Mesendoderm (in vitro differentiated cells): ENCODE results near the gene OR5B21. TPM values are rescaled to one million over a fixed set of nuclear protein-coding genes. Genes with fewer than 3 reads are reported as not detected.

Experiments used
- DNase-seq: peaks from one replicate; pipeline ENCODE4 v3.0.0; 2013
- H2AK5ac ChIP-seq: 2 replicates; pipeline ENCODE4 v1.6.1; 2013; ENCODE audit warnings: low read length, inconsistent platforms
- H2BK120ac ChIP-seq: 2 replicates; pipeline ENCODE4 v1.6.1; 2013; ENCODE audit warnings: low read depth, mild to moderate bottlenecking, low read length, moderate library complexity, mixed read lengths
- H2BK15ac ChIP-seq: replicated peaks from 2 replicates; pipeline ENCODE4 v1.6.1; 2013; ENCODE audit warnings: low read depth, mild to moderate bottlenecking, moderate library complexity
- H2BK5ac ChIP-seq: 2 replicates; pipeline ENCODE4 v1.6.1; 2013; ENCODE audit warnings: low read length, inconsistent platforms
- H3K18ac ChIP-seq: 2 replicates; pipeline ENCODE4 v1.6.1; 2013; ENCODE audit warnings: mild to moderate bottlenecking, low read length, mixed read lengths
- H3K23ac ChIP-seq: one replicate; pipeline ENCODE4 v1.6.1; 2013; ENCODE audit warnings: low read length
- H3K27ac ChIP-seq: 2 replicates; pipeline ENCODE4 v1.5.1; 2013; ENCODE audit warnings: low read depth, mild to moderate bottlenecking, inconsistent platforms, low read length, moderate library complexity
- H3K27me3 ChIP-seq: 2 replicates; pipeline ENCODE4 v1.6.1; 2013; ENCODE audit warnings: low read length, control low read depth, mild to moderate bottlenecking, inconsistent platforms; ENCODE audit not compliant: insufficient read depth, poor library complexity
- H3K36me3 ChIP-seq: 2 replicates; pipeline ENCODE4 v1.6.1; 2013; ENCODE audit warnings: low read length, inconsistent platforms; ENCODE audit not compliant: control insufficient read depth, insufficient read depth
- H3K4ac ChIP-seq: one replicate; pipeline ENCODE4 v1.6.1; 2013; ENCODE audit warnings: low read depth, mild to moderate bottlenecking, low read length, moderate library complexity
- H3K4me1 ChIP-seq: 2 replicates; pipeline ENCODE4 v1.6.1; 2013; ENCODE audit warnings: low read depth, low read length, inconsistent platforms; ENCODE audit not compliant: control insufficient read depth
- H3K4me2 ChIP-seq: 2 replicates; pipeline ENCODE4 v1.6.1; 2013; ENCODE audit warnings: low read length
- H3K4me3 ChIP-seq: 2 replicates; pipeline ENCODE4 v1.5.1; 2013; ENCODE audit warnings: mild to moderate bottlenecking, low read length
- H3K56ac ChIP-seq: one replicate; pipeline ENCODE4 v1.6.1; 2013; ENCODE audit warnings: low read length
- H3K79me1 ChIP-seq: 2 replicates; pipeline ENCODE4 v1.6.1; 2013; ENCODE audit warnings: low read length, inconsistent platforms
- H3K79me2 ChIP-seq: 2 replicates; pipeline ENCODE4 v1.6.1; 2013; ENCODE audit warnings: mild to moderate bottlenecking, low read length; ENCODE audit not compliant: control insufficient read depth, insufficient read depth
- H3K9ac ChIP-seq: 2 replicates; pipeline ENCODE4 v1.6.1; 2013; ENCODE audit warnings: low read length, inconsistent platforms
- H4K5ac ChIP-seq: one replicate; pipeline ENCODE4 v1.6.1; 2013; ENCODE audit warnings: low read length
- H4K8ac ChIP-seq: one replicate; pipeline ENCODE4 v1.6.1; 2013; ENCODE audit warnings: low read depth, mild to moderate bottlenecking, control low read depth, low read length, moderate library complexity
- WGBS: extraction: QIAGEN DNeasy Blood & Tissue Kit; methylation state at CpG from one replicate; pipeline ENCODE4 v1.1.7; 2013; ENCODE audit warnings: low lambda C conversion rate, missing lambda C conversion rate; ENCODE audit not compliant: insufficient coverage; ENCODE audit errors: extremely low coverage; 5-methylcytosine and 5-hydroxymethylcytosine counted together
- polyA plus RNA-seq, 2 experiments: library from polyadenylated mRNA; stranded (reverse); fragments of 200-250 nt; gene quantifications; one replicate each; pipeline ENCODE4 v1.2.3, GENCODE V29; 2013

Gene OR5B21
- polyA plus RNA-seq (2013, experiment 1 of 2): not detected
- polyA plus RNA-seq (2013, experiment 2 of 2): not detected

DNA sequence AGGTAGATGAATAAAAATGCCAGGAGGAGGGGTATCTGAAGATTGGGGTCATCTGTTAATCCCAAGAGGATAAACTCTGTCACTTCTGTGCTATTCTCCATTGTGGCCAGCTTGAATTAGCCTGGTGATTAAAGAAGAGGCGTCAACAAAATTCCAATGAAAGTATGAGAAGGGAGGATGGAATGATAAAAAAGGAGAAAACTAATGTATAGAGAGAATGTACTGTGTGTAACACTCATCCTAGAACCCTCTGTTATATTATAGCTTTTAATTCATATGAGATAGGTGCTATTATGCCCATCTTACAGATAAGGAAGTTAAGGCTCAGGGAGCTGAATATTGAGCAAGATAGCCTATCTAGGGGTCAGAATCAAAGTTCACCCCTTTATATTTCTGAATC is at the start of gene OR5B21:
Gene OR5B21 (minus strand): TSS at position 101 of the 400 bp plus-strand sequence. CDS start 0 bp downstream, at position 101.
- H3K4me1 ChIP-seq: no peaks in the 10 kb centered on the region
- no peak within 1 kb of the TSS for H4K8ac ChIP-seq
- no CpG with 5 or more reads among the region's 1 CpG for WGBS
- no peak within 1 kb of the TSS for H3K4me3 ChIP-seq
- no peak within 1 kb of the TSS for H3K18ac ChIP-seq
- H3K27me3 ChIP-seq: no peaks in the 10 kb centered on the region
- no peak for DNase-seq
- no peak within 1 kb of the TSS for H2AK5ac ChIP-seq
- no peaks in the 10 kb centered on the region for H3K79me2 ChIP-seq
- no peak within 1 kb of the TSS for H3K4me2 ChIP-seq
- no peak within 1 kb of the TSS for H3K27ac ChIP-seq
- no peak within 1 kb of the TSS for H2BK15ac ChIP-seq
- H2BK120ac ChIP-seq: no peak within 1 kb of the TSS
- H3K79me1 ChIP-seq: no peaks in the 10 kb centered on the region
- no peak within 1 kb of the TSS for H3K23ac ChIP-seq
- no peaks in the 10 kb centered on the region for H3K36me3 ChIP-seq
- no peak within 1 kb of the TSS for H3K56ac ChIP-seq
- no peak within 1 kb of the TSS for H3K4ac ChIP-seq
- no peak within 1 kb of the TSS for H3K9ac ChIP-seq
- no peak within 1 kb of the TSS for H2BK5ac ChIP-seq
- H4K5ac ChIP-seq: no peak within 1 kb of the TSS

DNA sequence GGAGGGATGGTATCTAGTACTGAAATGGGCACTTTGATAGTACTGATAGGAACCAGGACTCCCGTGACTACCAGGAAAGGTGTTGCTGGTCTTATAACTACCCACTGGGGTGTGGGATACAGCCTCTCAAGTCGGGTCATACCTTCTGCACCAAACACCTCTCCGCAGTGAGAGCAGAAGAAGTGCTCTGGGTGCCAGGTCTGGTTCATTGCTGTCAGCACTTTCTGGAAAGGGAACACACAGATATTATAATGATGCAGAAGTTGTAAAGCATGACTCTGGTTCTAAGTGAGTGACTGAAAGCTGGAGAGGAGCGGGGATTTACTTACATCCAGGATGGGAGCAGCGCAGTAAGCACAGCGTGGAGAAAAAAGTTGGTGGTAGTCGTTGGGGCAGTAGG is 41.7 kb upstream of the OR5B21 start:
- Histone ChIP-seq H3K27ac (no peak overlapping the region), H3K27me3 (no peaks in the 10 kb centered on the region), H3K4ac (no peak overlapping the region), H3K79me2 (no peaks in the 10 kb centered on the region), H3K56ac (no peak overlapping the region), H4K8ac (no peak overlapping the region), H3K4me3 (no peak overlapping the region), H2BK15ac (no peak overlapping the region), H3K36me3 (no peaks in the 10 kb centered on the region), H2BK5ac (no peak overlapping the region), H3K23ac (no peak overlapping the region), H2AK5ac (no peak overlapping the region), H3K79me1 (no peaks in the 10 kb centered on the region), H3K4me2 (no peak overlapping the region), H3K4me1 (no peaks in the 10 kb centered on the region), H2BK120ac (no peak overlapping the region), H4K5ac (no peak overlapping the region), H3K9ac (no peak overlapping the region), H3K18ac (no peak overlapping the region)
- no peak for DNase-seq
- WGBS: no CpG with 5 or more reads among the region's 7 CpGs

DNA sequence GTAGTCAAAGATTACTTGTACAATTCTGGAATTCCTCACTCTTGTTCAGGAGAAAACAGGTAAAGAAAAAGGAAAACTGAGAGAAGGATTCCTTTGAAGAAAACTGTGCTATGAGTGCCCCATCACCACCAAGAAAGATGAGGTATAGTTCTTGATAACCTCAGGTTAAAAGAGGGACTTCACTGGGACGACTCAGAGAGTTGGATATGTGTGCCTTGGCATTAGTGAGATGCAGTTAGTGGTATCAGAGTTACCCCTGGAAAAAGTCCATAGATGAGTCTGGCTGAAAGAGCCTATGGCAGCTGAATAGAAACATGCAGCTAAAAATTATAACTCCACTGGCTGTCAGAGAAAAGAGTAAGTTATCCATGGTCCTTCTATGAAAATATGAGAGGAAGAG is 38.9 kb upstream of the OR5B21 start:
- no peaks in the 10 kb centered on the region for H3K79me1 ChIP-seq
- DNase-seq: no peak
- no peaks in the 10 kb centered on the region for H3K4me1 ChIP-seq
- H3K4me2 ChIP-seq: no peak overlapping the region
- no peaks in the 10 kb centered on the region for H3K79me2 ChIP-seq
- H3K27me3 ChIP-seq: no peaks in the 10 kb centered on the region
- no peak overlapping the region for H4K8ac ChIP-seq
- H3K9ac ChIP-seq: no peak overlapping the region
- no peak overlapping the region for H3K4me3 ChIP-seq
- no peak overlapping the region for H4K5ac ChIP-seq
- H3K18ac ChIP-seq: no peak overlapping the region
- no peaks in the 10 kb centered on the region for H3K36me3 ChIP-seq
- H2BK5ac ChIP-seq: no peak overlapping the region
- H2BK15ac ChIP-seq: no peak overlapping the region
- H2AK5ac ChIP-seq: no peak overlapping the region
- H3K27ac ChIP-seq: no peak overlapping the region
- no peak overlapping the region for H3K4ac ChIP-seq
- H3K23ac ChIP-seq: no peak overlapping the region
- H2BK120ac ChIP-seq: no peak overlapping the region
- WGBS: no CpG with 5 or more reads among the region's 1 CpG
- no peak overlapping the region for H3K56ac ChIP-seq

DNA sequence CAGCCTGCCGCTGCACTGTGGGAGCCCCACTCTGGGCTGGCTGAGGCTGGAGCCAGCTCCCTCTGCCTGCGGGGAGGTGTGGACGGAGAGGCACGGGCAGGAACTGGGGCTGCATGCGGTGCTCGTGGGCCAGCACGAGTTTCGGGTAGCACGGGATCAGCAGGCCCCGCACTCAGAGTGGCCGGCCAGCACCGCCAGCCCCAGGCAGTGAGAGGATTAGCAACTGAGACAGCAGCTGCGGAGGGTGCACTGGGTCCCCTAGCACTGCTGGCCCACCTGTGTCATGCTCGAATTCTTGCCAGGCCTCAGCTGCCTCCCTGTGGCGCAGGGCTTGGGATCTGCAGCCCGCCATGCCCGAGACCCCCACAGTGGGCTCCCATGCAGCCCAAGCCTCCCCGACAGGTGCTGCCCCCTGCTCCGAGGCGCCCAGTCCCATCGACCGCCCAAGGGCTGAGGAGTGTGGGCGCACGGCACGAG is 24.0 kb upstream of the OR5B21 start:
- WGBS: no CpG with 5 or more reads among the region's 25 CpGs
- H3K27me3 ChIP-seq: no peaks in the 10 kb centered on the region

DNA sequence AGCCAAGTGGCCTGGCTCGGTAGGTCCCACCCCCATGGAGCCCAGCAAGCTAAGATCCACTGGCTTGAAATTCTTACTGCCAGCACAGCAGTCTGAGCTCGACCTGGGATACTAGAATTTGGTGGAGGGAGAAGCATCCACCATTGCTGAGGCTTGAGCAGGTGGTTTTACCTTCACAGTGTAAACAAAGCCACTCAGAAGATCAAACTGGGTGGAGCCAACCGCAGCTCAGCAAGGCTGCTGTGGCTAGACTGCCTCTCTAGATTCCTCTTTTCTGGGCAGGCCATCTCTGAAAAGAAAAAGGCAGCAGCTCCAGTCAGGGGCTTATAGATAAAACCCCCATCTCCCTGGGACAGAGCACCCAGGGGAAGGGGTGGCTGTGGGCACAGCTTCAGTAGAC is 22.3 kb upstream of the OR5B21 start:
- no CpG with 5 or more reads among the region's 3 CpGs for WGBS
- Histone ChIP-seq H2AK5ac (no peak overlapping the region), H3K4me1 (no peaks in the 10 kb centered on the region)

More for the DNA sequence above, 24.0 kb upstream of the OR5B21 start:
- Histone ChIP-seq H3K4me2 (no peak overlapping the region), H4K8ac (no peak overlapping the region), H3K18ac (no peak overlapping the region), H2BK5ac (no peak overlapping the region), H3K36me3 (no peaks in the 10 kb centered on the region), H2BK15ac (no peak overlapping the region), H3K23ac (no peak overlapping the region), H3K27ac (no peak overlapping the region), H3K4ac (no peak overlapping the region), H3K56ac (no peak overlapping the region), H3K79me2 (no peaks in the 10 kb centered on the region), H3K79me1 (no peaks in the 10 kb centered on the region), H3K4me3 (no peak overlapping the region), H2AK5ac (no peak overlapping the region), H3K9ac (no peak overlapping the region), H3K4me1 (no peaks in the 10 kb centered on the region), H2BK120ac (no peak overlapping the region), H4K5ac (no peak overlapping the region)
- no peak for DNase-seq

DNA sequence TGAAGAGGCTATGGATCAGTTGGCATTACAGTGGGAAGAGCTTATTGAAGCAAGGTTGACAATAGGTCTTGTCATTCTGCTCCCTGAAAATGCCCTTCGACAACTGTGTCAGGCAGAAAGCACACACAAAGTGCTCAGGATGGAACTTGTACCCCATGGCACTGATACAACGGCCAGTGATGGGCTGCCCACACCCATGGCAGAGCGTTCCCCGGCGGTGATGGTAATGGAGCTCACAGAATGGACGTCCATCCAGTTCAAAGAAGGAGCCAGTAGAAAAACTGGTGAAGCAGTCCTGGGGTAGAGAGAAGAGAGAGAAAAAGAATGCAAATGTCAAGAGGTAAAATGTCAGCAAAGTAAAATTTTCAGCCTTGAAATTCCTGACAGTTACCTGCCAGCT is 19.5 kb upstream of the OR5B21 start:
- no peaks in the 10 kb centered on the region for H3K4me1 ChIP-seq
- no peak overlapping the region for H3K18ac ChIP-seq
- no peak overlapping the region for H3K56ac ChIP-seq
- H3K4me2 ChIP-seq: no peak overlapping the region
- H3K79me2 ChIP-seq: no peaks in the 10 kb centered on the region
- H4K5ac ChIP-seq: no peak overlapping the region
- H2BK15ac ChIP-seq: no peak overlapping the region
- no peak overlapping the region for H2BK120ac ChIP-seq
- H3K27me3 ChIP-seq: no peaks in the 10 kb centered on the region
- no CpG with 5 or more reads among the region's 6 CpGs for WGBS
- no peak overlapping the region for H3K27ac ChIP-seq
- DNase-seq: no peak
- H2BK5ac ChIP-seq: no peak overlapping the region
- no peak overlapping the region for H2AK5ac ChIP-seq
- no peak overlapping the region for H3K4me3 ChIP-seq
- H3K36me3 ChIP-seq: no peaks in the 10 kb centered on the region
- no peak overlapping the region for H3K23ac ChIP-seq
- H3K4ac ChIP-seq: no peak overlapping the region
- H4K8ac ChIP-seq: no peak overlapping the region
- H3K9ac ChIP-seq: no peak overlapping the region
- H3K79me1 ChIP-seq: no peaks in the 10 kb centered on the region

More for the DNA sequence above, 22.3 kb upstream of the OR5B21 start:
- H3K27me3 ChIP-seq: no peaks in the 10 kb centered on the region
- no peak overlapping the region for H2BK120ac ChIP-seq
- H3K36me3 ChIP-seq: no peaks in the 10 kb centered on the region
- H3K23ac ChIP-seq: no peak overlapping the region
- no peak overlapping the region for H3K18ac ChIP-seq
- H3K4me2 ChIP-seq: no peak overlapping the region
- no peak overlapping the region for H4K8ac ChIP-seq
- no peak overlapping the region for H3K9ac ChIP-seq
- no peaks in the 10 kb centered on the region for H3K79me1 ChIP-seq
- no peak overlapping the region for H2BK15ac ChIP-seq
- H3K4me3 ChIP-seq: no peak overlapping the region
- no peak overlapping the region for H4K5ac ChIP-seq
- H3K56ac ChIP-seq: no peak overlapping the region
- no peaks in the 10 kb centered on the region for H3K79me2 ChIP-seq
- H3K4ac ChIP-seq: no peak overlapping the region
- H2BK5ac ChIP-seq: no peak overlapping the region
- DNase-seq: no peak
- no peak overlapping the region for H3K27ac ChIP-seq
